Measurements from ENCODE around the gene ERBIN.

- TF ChIP-seq RCOR1 (IDR thresholded peaks at IDR 0.05; ENCODE audit: low read length), result no peak
- TF ChIP-seq EP300 (IDR thresholded peaks at IDR 0.05; ENCODE audit: borderline replicate concordance in 1 of 2, low read depth in 1 of 2, low read length in 1 of 2), result no peak
- no peak for TF ChIP-seq CHD2 (IDR thresholded peaks at IDR 0.05; ENCODE audit: low read length, partially characterized antibody)
- no peak for TF ChIP-seq CTCF (IDR thresholded peaks at IDR 0.05)
- no peak for TF ChIP-seq TEAD4 (IDR thresholded peaks at IDR 0.05; ENCODE audit: borderline replicate concordance, insufficient read depth)
- no peak for TF ChIP-seq REST (IDR thresholded peaks at IDR 0.05; ENCODE audit: low read depth, low read length)
- TF ChIP-seq TCF12 (IDR thresholded peaks at IDR 0.05), result no peak
- no peak for TF ChIP-seq MXI1 (IDR thresholded peaks at IDR 0.05; ENCODE audit: low read depth, low read length)
- TF ChIP-seq PBX3 (IDR thresholded peaks at IDR 0.05), result no peak
- TF ChIP-seq RAD21 (IDR thresholded peaks at IDR 0.05; ENCODE audit: low read length), result no peak
- no peak for TF ChIP-seq RFX5 (IDR thresholded peaks at IDR 0.05; ENCODE audit: low read length)
- no peak for TF ChIP-seq NFIC (IDR thresholded peaks at IDR 0.05; ENCODE audit: borderline replicate concordance)
- no peak for TF ChIP-seq TAF1 (IDR thresholded peaks at IDR 0.05; ENCODE audit: borderline replicate concordance, low read depth, low read length)
Observed at GRCh38 chr5:66001952-66002351, 75.6 kb downstream of the ERBIN start.

Measured in SK-N-SH (cell line).